Neuronal stem cell (in vitro differentiated cells): ENCODE measurements around the gene XAGE1A.
"Not testable (repeated sequence)": the region's sequence is repeated elsewhere in the genome, so short reads cannot be mapped to it uniquely, and the experiment has no call there.

Experiments used
- DNase-seq: peaks from one replicate; pipeline ENCODE4 v3.0.0-alpha.2; 2013; ENCODE audit warnings: low spot score
- H2AFZ ChIP-seq: one replicate; pipeline ENCODE4 v1.6.1; 2013; ENCODE audit warnings: mild to moderate bottlenecking, low read length, inconsistent platforms
- H2AK5ac ChIP-seq: 2 replicates; pipeline ENCODE4 v1.6.1; 2013; ENCODE audit warnings: low read depth, mild to moderate bottlenecking, inconsistent platforms, low read length, moderate library complexity, mixed read lengths
- H2BK120ac ChIP-seq: 2 replicates; pipeline ENCODE4 v1.6.1; 2013; ENCODE audit warnings: low read depth, mild to moderate bottlenecking, inconsistent platforms, low read length, moderate library complexity, mixed read lengths
- H2BK12ac ChIP-seq: one replicate; pipeline ENCODE4 v1.6.1; 2013; ENCODE audit warnings: low read length, inconsistent platforms
- H2BK15ac ChIP-seq: 2 replicates; pipeline ENCODE4 v1.6.1; 2013; ENCODE audit warnings: mild to moderate bottlenecking, low read length, inconsistent platforms, mixed read lengths
- H2BK5ac ChIP-seq: one replicate; pipeline ENCODE4 v1.6.1; 2013; ENCODE audit warnings: inconsistent platforms, mild to moderate bottlenecking, low read length, moderate library complexity
- H3K14ac ChIP-seq: one replicate; pipeline ENCODE4 v1.6.1; 2013; ENCODE audit warnings: low read length, inconsistent platforms
- H3K18ac ChIP-seq: 2 replicates; pipeline ENCODE4 v1.6.1; 2013; ENCODE audit warnings: low read length, inconsistent platforms
- H3K23ac ChIP-seq: 2 replicates; pipeline ENCODE4 v1.6.1; 2013; ENCODE audit warnings: low read depth, mild to moderate bottlenecking, mixed read lengths, low read length, inconsistent platforms; ENCODE audit not compliant: poor library complexity
- H3K27ac ChIP-seq: replicated peaks from 3 replicates; pipeline ENCODE4 v1.5.1; 2013; ENCODE audit warnings: low read length, inconsistent platforms
- H3K27me3 ChIP-seq, 3 experiments: 2 replicates each; pipeline ENCODE4 v1.6.1; 2013; ENCODE audit warnings: low read length in 3 of 3, mild to moderate bottlenecking in 2 of 3, inconsistent platforms in 1 of 3, low read depth in 1 of 3, mixed read lengths in 1 of 3, moderate library complexity in 1 of 3; ENCODE audit not compliant: control insufficient read depth in 3 of 3, insufficient read depth in 3 of 3
- H3K36me3 ChIP-seq, 2 donors: replicated peaks in 1 of 2; 2 replicates each; pipeline ENCODE4 v1.6.1; 2013; ENCODE audit warnings: low read length in 2 of 2; ENCODE audit not compliant: control insufficient read depth in 2 of 2, insufficient read depth in 2 of 2
- H3K4ac ChIP-seq: 2 replicates; pipeline ENCODE4 v1.6.1; 2013; ENCODE audit warnings: inconsistent platforms, mild to moderate bottlenecking, low read length, moderate library complexity
- H3K4me1 ChIP-seq, 2 donors: 1 replicate in 1 of 2; 2 replicates in 1 of 2; pipeline ENCODE4 v1.6.1; 2013; ENCODE audit warnings: low read length in 2 of 2, low read depth in 1 of 2; ENCODE audit not compliant: control insufficient read depth in 2 of 2, insufficient read depth in 1 of 2
- H3K4me2 ChIP-seq: one replicate; pipeline ENCODE4 v1.6.1; 2013; ENCODE audit warnings: mild to moderate bottlenecking, low read length, inconsistent platforms; ENCODE audit not compliant: insufficient read depth, poor library complexity, severe bottlenecking
- H3K4me3 ChIP-seq, 2 donors: 2 replicates each; pipeline ENCODE4 v1.5.1; 2013; ENCODE audit warnings: low read length in 2 of 2, mild to moderate bottlenecking in 2 of 2, inconsistent platforms in 1 of 2, moderate library complexity in 1 of 2
- H3K79me1 ChIP-seq: one replicate; pipeline ENCODE4 v1.6.1; 2013; ENCODE audit warnings: low read depth, mild to moderate bottlenecking, inconsistent platforms, low read length, moderate library complexity
- H3K9ac ChIP-seq: one replicate; pipeline ENCODE4 v1.6.1; 2013; ENCODE audit warnings: mild to moderate bottlenecking, low read depth, low read length, inconsistent platforms; ENCODE audit not compliant: poor library complexity
- H3K9me3 ChIP-seq, 2 donors: replicated peaks in 1 of 2; 2 replicates each; pipeline versions ENCODE3 to v1.6.1; 2013; ENCODE audit warnings: low read length in 2 of 2, mild to moderate bottlenecking in 2 of 2, inconsistent platforms in 1 of 2, low read depth in 1 of 2, mixed read lengths in 1 of 2, moderate library complexity in 1 of 2; ENCODE audit not compliant: control insufficient read depth in 2 of 2, insufficient read depth in 1 of 2
- H4K8ac ChIP-seq: one replicate; pipeline ENCODE4 v1.6.1; 2013; ENCODE audit warnings: low read depth, mild to moderate bottlenecking, inconsistent platforms, low read length, moderate library complexity
- H4K91ac ChIP-seq: one replicate; pipeline ENCODE4 v1.6.1; 2013; ENCODE audit warnings: low read length, low read depth, mild to moderate bottlenecking, inconsistent platforms; ENCODE audit not compliant: poor library complexity
- WGBS, 2 donors: extraction: QIAGEN DNeasy Blood & Tissue Kit; methylation state at CpG; one replicate each; pipeline ENCODE4 v1.1.7; 2013; ENCODE audit warnings: missing lambda C conversion rate in 2 of 2, mixed read lengths in 1 of 2; ENCODE audit not compliant: insufficient read length in 2 of 2, insufficient replicate concordance in 1 of 2; ENCODE audit errors: extremely low coverage in 2 of 2; 5-methylcytosine and 5-hydroxymethylcytosine counted together

Gene XAGE1A

GRCh38 chrX:52511126-52511525 is 15.5 kb downstream of the XAGE1A start:
- not testable (repeated sequence) for H4K8ac ChIP-seq, H4K91ac ChIP-seq, H3K27me3 ChIP-seq, H3K14ac ChIP-seq, H3K36me3 ChIP-seq, H3K18ac ChIP-seq, H3K23ac ChIP-seq, H3K4me2 ChIP-seq, H3K79me1 ChIP-seq, DNase-seq, H3K4ac ChIP-seq, H2BK5ac ChIP-seq, H2BK12ac ChIP-seq, H3K27ac ChIP-seq, H2BK120ac ChIP-seq, H3K9ac ChIP-seq, H3K9me3 ChIP-seq, H2AK5ac ChIP-seq, H3K4me1 ChIP-seq, H2AFZ ChIP-seq, H3K4me3 ChIP-seq, H2BK15ac ChIP-seq
- WGBS, 2 donors = no CpG with 5 or more reads among the region's 6 CpGs

DNA sequence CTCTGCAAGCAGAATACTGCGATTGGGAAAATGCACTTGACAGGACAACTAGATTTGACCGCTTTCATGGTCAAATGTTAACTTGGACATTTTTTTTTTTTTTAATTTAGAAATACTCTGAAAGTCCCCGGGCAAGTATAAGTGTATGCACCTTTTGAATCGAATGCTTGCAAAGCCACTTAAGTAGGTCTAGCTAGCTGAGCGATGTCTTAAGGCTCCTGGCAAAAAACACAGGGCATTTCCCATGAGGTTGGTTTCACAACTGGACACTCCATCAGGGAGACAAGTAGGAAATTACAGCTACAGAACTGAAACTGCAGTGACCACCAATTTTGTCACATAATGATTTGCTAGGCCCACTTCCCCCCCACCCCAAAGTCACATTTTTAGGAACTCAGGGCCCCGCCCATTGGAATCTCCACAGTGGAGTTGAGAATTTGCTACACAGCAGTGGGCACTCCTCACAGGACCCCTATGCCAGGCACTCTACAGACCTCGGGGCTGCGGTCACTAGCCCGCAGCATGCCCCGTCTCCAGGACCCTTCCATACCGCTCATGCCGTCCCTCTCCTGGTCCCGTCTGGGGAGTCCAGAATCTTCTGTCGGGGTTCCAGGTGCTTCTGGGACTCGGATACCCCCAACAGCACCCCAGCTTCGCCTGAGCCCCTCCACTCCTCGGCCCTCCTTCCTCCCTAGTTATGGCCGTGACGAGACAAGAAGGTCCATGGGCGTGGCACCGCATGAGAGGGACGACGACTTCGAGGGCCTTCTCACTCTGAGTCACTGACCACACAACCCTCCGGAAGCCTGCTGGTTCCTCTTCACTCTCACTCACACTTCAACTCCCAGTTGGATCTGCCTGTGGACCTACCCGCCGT is 20.7 kb downstream of the XAGE1A start:
- H3K23ac ChIP-seq, H3K4me2 ChIP-seq, H3K18ac ChIP-seq, H3K9me3 ChIP-seq, H3K79me1 ChIP-seq, H2AK5ac ChIP-seq, DNase-seq, H3K4me1 ChIP-seq, H3K27me3 ChIP-seq, H2BK15ac ChIP-seq, H4K91ac ChIP-seq, H3K27ac ChIP-seq, H2AFZ ChIP-seq, H2BK120ac ChIP-seq, H3K4ac ChIP-seq, H2BK5ac ChIP-seq, H2BK12ac ChIP-seq, H4K8ac ChIP-seq, H3K4me3 ChIP-seq, H3K9ac ChIP-seq, H3K36me3 ChIP-seq, H3K14ac ChIP-seq: not testable (repeated sequence)
- WGBS, 2 donors = no CpG with 5 or more reads among the region's 27 CpGs

DNA sequence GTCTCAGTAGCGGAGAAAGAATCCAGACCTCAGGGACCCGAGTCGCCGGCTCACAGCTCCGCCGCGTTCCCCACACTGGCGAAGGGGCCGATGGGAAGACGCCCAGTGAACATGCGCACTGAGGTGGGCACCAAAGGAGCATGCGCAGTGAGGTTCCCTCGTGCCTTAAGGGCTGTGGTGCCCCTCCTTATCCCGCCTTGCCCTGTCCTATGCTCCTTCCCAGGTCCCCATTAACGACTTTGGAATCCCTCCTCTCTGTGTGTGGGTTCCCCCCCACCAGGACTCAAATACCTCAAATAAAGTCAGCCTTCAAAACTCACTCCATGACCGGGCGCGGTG is 21.3 kb downstream of the XAGE1A start, which contains the start of gene XAGE1B:
Gene XAGE1B (minus strand): TSS at position 77 of the 339 bp plus-strand sequence. CDS start 1,536 bp downstream, outside the sequence.
- not testable (repeated sequence) for H2BK5ac ChIP-seq, H4K8ac ChIP-seq

DNA sequence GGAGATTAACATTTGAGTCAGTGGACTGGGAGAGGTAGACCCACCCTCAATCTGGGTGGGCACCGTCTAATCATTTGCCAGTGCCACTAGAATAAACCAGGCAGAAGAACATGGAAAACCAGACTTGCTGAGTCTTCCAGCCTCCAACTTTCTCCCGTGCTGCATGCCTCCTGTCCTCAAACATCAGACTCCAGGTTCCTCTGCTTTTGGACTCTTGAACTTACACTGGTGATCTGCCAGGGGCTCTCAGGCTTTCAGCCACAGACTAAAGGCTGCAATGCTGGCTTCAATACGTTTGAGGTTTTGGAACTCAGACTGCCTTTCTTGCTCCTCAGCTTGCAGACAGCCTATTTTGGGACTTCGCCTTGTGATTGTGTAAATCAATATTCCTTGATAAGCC is 45.4 kb downstream of the XAGE1A start:
- not testable (repeated sequence) for H3K79me1 ChIP-seq, H2BK15ac ChIP-seq, H2BK12ac ChIP-seq, H3K18ac ChIP-seq, H2BK5ac ChIP-seq, H3K9me3 ChIP-seq, H2AFZ ChIP-seq, H3K4me2 ChIP-seq, H3K9ac ChIP-seq, H3K4ac ChIP-seq, H3K14ac ChIP-seq, H3K23ac ChIP-seq, H4K8ac ChIP-seq, H3K36me3 ChIP-seq, H3K27ac ChIP-seq, H2AK5ac ChIP-seq, H4K91ac ChIP-seq, DNase-seq, H3K4me1 ChIP-seq, H3K27me3 ChIP-seq, H2BK120ac ChIP-seq, H3K4me3 ChIP-seq
- WGBS, 2 donors = no CpG with 5 or more reads among the region's 4 CpGs

More for the DNA sequence above, 21.3 kb downstream of the XAGE1A start, which contains the start of gene XAGE1B:
- H2AK5ac ChIP-seq, H2AFZ ChIP-seq, H3K4me1 ChIP-seq, H3K4me3 ChIP-seq, H3K4me2 ChIP-seq, H3K36me3 ChIP-seq, H3K23ac ChIP-seq, H2BK120ac ChIP-seq, H3K79me1 ChIP-seq, H2BK12ac ChIP-seq, H3K27ac ChIP-seq, H2BK15ac ChIP-seq, H3K18ac ChIP-seq, H3K4ac ChIP-seq, H4K91ac ChIP-seq, H3K14ac ChIP-seq, H3K27me3 ChIP-seq, H3K9ac ChIP-seq, H3K9me3 ChIP-seq, DNase-seq: not testable (repeated sequence)
- no CpG with 5 or more reads among the region's 18 CpGs for WGBS, 2 donors
